GM19463 (cell line): ENCODE results near the gene PLCH2.

Experiments
- ATAC-seq: cut with Tn5 transposase; IDR thresholded peaks from one replicate; pipeline ENCODE4 v1.9.1; 2021; ENCODE audit warnings: mild to moderate bottlenecking, moderate library complexity; ENCODE audit not compliant: unreplicated experiment

PLCH2 gene

DNA sequence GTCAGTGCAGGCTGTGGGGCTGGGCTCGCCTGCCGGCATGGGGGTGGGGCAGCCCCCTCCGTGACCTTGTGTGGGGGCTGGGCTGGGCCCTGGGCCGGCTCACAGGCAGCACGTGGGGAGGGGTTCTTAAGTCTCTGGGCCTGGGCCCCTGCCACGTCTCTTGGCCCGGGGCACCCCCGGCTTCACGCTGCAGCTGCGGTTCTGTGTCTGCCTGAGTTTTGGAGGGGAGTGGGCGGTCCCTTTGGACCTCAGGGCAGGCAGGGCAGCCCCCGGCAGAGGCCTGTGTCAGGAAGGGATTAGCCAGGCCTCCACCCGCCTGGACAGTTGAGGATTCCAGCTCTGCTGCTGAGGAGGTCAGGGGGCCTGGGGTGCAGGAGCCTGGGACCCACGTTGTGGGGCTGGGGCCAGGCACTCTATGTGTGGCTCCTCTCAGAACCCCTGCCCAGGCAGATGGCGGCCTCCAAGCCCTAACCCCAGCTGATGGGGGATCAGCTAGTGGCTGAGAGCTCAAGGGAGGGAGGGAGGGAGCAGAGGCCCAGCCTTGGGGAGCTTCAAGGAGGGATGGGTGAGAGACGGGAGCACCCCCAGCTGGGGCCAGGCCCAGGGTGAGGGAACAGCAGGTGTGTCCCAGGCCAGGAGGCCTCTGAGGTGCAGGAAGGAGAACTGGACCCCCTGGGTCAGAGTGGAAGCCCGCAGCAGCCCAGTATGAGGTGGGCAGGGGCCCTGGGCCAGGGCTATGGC is 1.8 kb upstream of the PLCH2 start:
- ATAC-seq = no peak

DNA sequence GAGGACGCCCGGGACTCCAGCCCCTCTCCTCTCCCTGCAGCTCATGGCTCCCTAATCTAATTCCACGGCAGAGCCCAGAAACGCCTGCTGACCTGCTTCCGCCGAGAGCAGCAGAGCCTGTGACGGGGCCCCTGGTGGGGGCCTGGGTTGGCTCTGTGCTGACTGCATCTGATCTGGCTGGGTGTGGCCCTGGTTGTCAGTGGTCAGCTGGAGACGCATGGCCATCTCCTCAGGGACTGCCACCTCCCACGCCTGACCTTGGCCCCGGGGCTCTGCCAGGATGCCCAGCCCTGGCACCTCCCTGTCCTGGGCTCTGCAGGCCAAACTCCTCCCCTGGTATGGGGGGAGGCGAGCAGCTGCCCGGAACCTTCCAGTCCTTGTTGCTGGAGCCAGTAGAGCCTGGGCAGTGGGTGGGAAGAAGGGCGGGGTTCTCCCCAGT is 1.1 kb upstream of the PLCH2 start:
- ATAC-seq = no peak

DNA sequence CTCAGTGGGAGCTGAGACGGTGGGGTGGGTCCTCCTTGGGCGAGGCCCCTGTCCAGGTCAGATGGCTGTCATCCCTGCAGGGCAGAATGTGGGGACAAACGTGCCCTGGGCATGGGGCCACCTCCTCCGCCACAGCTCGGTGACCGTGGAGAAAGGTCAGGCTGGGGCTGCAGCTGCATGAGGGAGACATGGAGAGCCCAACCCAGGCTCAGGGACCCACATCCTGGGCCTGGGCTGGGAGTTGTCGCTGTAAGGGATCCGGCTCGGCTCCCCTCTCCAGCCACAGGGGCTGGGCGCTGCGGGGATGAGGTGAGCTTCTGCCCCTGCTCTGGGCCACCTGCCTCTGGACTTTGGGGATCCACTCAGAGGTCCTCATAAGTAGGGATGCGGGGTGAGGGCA is 518 bp upstream of the PLCH2 start:
- ATAC-seq = no peak

DNA sequence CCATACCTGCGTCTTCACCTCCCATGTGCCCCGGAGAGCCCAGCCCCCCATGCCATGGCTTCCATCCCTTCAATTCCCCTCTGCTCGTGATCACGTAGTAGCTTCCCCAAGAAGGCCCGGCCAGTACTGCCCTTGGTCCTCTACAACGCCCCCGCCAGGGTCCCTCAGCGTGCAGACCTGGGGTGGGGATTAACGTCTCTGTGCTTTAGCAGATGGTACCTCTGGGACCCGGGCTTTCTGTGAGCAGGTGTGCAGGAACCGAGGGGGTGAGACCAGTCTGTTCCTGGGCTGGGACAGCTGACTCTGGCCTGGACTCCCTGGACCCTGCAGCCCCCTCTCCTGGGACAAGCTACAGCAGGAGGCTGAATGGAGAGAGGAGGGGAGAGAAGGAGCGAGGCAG is 1.2 kb downstream of the PLCH2 start:
- no peak for ATAC-seq

GRCh38 chr1:2477791-2478499 is 1.9 kb downstream of the PLCH2 start:
- ATAC-seq = no peak

GRCh38 chr1:2479186-2479585 is 3.1 kb downstream of the PLCH2 start:
- no peak for ATAC-seq

GRCh38 chr1:2479618-2480017 is 3.5 kb downstream of the PLCH2 start:
- ATAC-seq = no peak

DNA sequence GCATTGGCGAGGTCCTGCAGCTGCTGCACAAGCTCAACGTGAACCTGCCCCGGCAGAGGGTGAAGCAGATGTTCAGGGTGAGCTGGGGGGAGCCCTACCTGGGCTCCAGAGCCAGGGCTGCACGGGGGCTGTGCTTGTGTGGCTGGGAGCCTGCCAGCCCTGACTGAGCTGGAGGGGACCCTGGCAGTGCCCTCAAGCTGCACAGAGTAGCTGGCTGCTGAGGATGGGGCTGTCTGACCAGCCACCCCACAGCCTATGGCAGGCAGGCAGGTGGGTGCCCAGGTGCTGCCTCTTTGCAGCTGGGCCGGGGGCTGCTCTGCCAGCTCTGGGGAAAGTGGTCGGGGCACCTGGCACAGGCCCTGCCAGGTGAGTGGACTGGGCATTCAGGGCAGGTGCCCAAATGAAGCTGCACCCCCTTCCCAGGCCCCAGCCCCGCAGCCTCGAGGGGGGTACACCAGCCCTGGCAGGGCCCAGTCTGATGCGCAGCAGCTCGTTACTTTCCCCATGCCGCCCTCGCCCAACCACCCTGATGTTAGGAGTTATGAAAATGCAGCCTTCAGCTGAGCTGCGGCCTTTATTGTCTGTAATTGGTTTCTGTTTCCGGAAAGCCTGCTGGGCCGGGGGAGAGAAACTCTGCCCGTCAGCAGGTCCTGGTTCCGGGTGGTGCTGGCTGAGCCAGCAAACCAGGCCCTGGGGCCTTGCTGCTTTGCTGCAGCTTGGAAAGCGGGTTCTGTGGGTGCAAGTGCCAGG is 4.3 kb downstream of the PLCH2 start:
- no peak for ATAC-seq

GRCh38 chr1:2480986-2481364 is 4.9 kb downstream of the PLCH2 start:
- ATAC-seq = no peak

- no peak for ATAC-seq
These were observed 5.8 kb downstream of the PLCH2 start for GRCh38 chr1:2481885-2482284.

GRCh38 chr1:2482588-2482987 is 6.5 kb downstream of the PLCH2 start:
- no peak for ATAC-seq

- ATAC-seq = no peak
These were observed 6.9 kb downstream of the PLCH2 start for GRCh38 chr1:2483026-2483425.

DNA sequence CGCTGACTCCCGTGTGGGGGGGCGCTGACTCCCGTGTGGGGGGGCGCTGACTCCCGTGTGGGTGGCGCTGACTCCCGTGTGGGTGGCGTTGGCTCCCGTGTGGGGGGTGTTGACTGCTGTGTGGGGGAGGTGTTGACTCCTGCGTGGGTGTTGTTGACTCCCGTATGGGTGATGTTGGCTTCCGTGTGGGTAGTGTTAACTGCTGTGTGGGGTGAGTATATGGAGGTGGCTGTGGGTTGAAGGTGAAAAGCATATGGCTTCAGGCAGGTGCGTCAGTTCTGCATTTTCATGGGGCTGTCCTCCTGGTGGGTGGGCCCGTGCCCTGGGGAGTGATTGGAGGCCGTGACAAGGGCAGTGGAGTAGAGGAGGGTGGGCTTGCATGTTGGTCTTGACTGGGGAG is 7.9 kb downstream of the PLCH2 start:
- no peak for ATAC-seq

DNA sequence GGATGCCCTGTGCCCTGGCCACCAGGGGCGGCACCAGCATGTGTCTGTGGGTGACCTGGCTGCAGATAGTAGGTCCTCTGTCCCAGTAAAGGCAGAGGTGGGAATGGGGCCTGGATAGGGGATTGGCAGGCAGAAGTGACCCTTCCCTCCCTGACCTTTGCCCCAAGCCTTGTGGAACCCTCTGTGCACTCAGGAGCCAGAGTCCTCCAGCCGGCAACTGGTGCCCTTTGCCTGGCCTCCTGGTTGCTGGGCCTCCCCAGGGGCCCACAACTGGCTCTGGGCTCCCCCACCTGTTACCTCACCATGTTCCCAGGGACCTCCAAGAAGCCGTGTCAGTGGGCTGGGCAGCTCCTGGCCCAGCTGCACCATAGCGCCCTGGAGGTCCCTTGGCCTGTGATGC is 10.0 kb downstream of the PLCH2 start:
- ATAC-seq = no peak

GRCh38 chr1:2486558-2486957 is 10.5 kb downstream of the PLCH2 start:
- ATAC-seq = no peak

DNA sequence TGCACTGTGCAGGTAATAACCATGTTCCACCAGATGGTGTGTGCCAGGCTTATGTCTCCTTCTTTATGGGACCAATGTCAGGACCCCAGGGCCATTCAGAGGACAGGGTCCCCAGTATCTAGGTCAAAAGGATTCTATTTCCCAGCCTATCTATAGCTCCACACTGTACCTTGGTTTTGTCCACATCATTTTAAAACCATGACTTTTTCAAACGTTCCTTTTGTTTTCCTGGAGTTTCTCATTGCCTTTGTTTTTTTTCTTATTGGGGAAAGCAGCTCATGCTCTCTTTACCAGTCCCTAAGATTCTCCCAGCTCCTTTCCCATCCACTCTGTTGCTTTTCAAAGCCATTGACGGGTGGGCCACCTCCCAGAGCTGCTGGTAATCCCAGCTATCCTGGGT is 12.6 kb downstream of the PLCH2 start:
- ATAC-seq = no peak

DNA sequence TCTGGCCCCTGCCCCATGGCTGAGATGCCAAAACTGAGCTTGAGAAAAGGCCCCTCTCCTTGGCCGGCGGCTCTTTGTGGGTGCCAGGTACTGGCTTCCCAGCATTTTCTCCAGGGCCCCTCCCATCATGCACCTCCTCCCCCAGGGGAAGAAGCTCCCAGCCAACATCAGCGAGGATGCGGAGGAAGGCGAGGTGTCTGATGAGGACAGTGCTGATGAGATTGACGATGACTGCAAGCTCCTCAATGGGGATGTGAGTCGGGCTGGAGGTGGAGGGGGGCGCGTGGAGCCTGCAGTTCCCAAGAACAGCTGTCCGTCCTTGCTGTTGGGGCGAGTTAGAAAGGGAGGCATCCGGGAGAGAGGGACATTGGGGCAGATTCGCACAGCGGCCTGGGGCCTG is 13.5 kb downstream of the PLCH2 start:
- ATAC-seq = no peak

GRCh38 chr1:2492091-2492490 is 16.0 kb downstream of the PLCH2 start:
- no peak for ATAC-seq

DNA sequence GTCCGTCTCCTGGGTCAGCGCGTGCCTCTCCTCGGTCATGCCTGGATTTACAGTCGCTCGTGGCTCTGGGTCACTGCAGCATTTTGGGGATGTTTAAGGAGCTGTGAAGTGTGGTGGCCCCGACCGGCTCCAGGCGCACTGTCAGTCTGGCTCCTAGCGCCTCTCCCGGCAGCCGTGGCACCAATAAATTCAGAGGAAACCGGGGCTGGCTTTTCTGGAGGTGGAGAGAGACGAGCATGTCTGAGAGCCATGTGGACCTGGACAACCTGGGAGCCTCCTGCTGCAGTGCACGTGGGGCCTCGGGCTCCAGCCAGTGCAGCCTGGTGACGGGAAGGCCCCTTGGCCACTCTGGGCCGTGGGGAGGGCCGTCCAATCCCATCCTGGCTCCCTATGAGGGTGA is 17.1 kb downstream of the PLCH2 start:
- no peak for ATAC-seq

DNA sequence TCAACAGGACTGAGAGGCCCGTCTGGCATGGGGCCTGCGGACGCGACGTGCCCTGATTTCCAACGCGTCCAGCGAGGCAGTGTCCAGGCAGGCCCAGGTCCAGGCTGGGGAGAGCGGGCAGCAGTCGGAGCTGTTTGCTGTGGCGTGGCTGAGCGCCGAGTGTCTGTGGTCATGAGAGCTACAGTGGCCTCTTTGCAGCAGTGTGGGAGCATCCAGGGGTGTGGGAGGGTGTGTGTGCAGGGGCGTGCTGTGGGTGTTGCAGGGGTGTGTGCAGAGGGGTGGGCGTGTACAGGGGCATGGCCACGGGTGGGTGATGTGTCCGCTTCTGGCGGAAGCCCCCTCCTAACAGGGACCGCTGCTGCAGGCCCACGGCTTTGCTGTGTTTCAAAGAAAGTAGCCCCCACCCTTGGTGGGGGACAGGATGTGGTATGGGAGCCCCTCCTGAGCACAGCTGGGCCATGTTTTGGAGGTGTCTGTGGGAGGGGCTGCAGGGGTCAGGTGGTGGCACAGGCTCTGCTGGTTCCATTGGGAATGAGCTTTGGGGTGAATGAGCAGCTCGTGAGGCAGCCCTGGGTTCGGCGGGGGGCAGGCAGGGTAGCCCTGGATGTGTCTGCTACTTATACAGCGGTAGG is 17.7 kb downstream of the PLCH2 start:
- no peak for ATAC-seq

- ATAC-seq = no peak
These were observed 18.2 kb downstream of the PLCH2 start for GRCh38 chr1:2494323-2494693.

GRCh38 chr1:2495026-2495425 is 18.9 kb downstream of the PLCH2 start:
- no peak for ATAC-seq
